CMK (cell line): ENCODE data around the gene IFNL1.
"Not testable (repeated sequence)": the region's sequence is repeated elsewhere in the genome, so short reads cannot be mapped to it uniquely, and the experiment has no call there.

ENCODE experiments used
- DNase-seq: peaks from one replicate; pipeline ENCODE4 v3.0.0-alpha.2; 2010; ENCODE audit warnings: low read depth

The IFNL1 gene

DNA sequence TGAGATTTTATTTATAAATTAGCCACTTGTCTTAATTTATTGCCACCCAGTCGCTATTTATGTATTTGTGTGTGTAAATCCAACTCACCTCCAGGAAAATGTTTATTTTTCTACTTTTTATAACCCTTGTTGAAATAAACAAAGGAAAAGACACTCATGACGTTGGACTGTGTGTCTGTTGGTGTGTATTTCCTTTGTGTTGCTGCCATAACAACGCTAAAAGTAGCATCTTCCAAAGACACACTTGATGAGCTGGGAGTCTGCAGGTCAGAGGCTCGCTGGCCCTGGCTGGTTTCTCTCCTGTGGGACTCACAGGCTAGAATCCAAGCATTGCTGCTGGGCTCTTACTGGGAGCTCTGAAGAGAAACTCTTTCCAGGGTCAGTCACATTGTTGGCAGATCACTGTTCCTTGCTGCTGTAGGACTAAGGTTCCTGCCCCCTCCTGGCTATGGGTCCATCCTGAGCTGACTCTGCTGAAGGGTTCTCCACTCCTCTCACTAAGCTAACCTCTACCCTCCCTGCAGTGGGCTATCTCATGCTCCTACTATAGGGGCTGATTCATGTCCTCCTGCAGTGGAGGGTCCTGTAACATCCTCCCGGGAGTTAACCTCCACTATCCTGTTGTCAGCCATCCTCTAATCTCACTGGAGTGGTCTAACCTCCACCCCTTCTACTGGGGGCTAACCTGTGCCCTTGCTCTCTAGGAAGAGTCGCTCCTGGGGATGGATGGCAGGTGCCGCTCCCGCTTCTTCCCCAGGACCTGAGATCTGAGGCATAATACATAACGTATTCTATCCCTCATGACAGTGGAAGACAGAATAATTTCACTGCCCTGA is 26.0 kb upstream of the IFNL1 start:
- DNase-seq = no peak

GRCh38 chr19:39273859-39274258 is 22.3 kb upstream of the IFNL1 start:
- DNase-seq = not testable (repeated sequence)

GRCh38 chr19:39275578-39275977 is 20.6 kb upstream of the IFNL1 start:
- DNase-seq = no peak

GRCh38 chr19:39276740-39277139 is 19.5 kb upstream of the IFNL1 start:
- no peak for DNase-seq

DNA sequence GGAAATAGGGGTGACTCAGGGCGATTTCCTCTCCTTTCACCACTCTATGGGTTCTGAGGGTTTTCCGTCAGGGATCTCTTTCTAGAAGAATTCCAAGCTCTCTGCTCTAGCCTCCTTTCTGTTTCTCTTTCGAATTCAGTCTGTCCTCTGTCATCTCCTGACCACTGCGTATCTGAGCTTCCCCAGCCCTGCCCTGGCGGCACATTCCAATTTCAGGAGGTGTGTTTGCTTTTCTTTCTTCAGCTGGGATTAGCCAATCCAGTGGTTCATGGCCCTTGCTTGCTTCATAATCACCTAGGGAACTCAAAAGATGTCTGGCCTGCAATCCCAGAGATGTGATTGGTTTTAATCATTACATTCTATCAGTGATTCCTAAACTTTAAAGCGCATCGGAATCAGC is 18.6 kb upstream of the IFNL1 start:
- DNase-seq = no peak

DNA sequence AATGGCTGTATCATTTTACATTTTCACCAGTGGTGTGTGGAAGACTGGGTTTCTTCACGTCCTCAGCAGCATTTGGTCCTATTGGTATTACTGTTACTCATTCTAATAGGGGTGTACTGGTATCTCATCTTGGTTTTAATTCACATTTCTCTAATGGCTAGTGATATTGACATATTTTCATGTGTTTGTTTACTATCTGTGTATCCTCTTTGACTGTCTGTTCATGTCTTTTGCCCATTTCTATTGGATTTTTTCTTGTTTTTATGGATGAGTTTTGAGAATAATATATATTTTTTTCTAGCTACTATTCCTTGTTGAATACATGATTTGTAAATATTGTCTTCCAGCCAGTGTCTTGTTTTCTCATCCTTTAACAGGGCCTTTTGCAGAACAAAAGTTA is 14.2 kb upstream of the IFNL1 start:
- no peak for DNase-seq

- no peak for DNase-seq
These were observed 12.2 kb upstream of the IFNL1 start for GRCh38 chr19:39284032-39284431.

DNA sequence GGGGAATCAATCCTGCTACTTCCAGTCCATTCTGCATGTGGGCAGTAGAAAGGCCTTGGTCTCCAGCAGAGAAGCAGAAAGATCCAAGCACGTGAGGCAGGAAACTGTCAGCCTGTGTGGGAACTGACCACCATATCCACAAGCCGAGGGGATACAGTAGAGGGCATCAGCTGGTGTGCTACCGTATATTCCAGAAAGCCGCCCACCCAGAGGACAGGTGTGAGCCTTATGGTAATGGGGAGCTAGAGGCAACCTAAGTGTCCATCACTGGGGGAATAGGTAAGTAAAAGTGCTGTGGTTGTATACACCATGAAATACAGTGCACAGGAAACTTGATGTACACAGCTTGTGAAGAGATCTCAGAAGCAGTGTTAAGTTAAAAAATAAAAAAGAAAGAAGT is 2.8 kb upstream of the IFNL1 start:
- DNase-seq = no peak

- DNase-seq = no peak
These were observed 699 bp downstream of the IFNL1 start for GRCh38 chr19:39296906-39297305.

- DNase-seq = no peak
These were observed 1.9 kb downstream of the IFNL1 start for GRCh38 chr19:39297931-39298634.

DNA sequence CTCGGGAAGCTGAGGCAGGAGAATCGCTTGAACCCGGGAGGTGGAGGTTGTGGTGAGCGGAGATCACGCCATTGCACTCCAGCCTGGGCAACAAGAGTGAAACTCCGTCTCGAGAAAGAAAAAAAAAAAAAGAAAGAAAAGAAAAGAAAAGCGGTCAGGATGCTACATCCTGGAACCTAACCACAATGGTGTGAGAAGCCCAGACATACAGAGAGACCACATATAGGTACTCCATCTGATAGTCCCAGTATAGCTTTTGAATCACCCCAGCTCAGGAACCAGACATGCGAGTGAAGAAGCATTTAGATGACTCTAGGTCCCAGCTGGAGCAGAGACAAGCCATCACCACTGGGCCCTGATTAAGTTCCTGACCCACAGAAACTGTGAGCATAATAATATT is 3.2 kb downstream of the IFNL1 start:
- DNase-seq = no peak

DNA sequence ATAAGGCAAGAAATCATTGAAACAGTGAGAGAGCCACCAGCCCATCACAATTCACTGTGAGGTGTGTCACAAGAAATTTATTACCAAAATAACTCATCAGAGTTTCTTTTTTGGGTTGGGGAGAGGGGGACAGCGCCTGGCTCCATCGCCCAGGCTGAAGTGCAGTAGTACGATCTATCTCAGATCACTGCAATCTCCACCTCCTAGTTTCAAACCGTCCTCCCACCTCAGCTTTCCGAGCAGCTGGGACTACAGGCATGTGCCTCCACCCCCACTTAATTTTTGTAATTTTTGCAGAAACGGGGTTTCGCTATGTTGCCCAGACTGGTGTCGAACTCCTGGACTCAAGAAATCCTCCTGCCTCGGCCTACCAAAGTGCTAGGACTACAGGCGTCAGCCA is 3.6 kb downstream of the IFNL1 start:
- DNase-seq = no peak

- no peak for DNase-seq
These were observed 4.8 kb downstream of the IFNL1 start for GRCh38 chr19:39301021-39301420.

DNA sequence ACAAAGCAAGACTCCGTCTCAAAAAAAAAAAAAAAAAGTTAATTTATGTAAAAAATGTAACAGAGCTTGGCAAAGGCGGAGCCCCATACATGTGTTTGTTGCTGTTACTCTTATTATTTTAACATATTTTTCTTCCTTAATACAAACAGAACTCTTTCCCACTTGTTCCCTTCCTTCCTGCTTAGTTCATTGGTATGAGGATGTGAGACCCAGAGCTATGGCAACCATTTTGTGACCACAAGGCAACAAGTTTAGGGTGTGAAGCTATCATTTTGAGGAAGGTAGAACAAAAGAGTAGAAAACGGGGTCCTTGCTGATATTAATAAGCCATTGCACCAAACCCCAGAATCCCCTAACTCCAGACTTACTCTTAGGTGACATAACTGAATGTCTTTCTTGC is 5.4 kb downstream of the IFNL1 start:
- DNase-seq = no peak

GRCh38 chr19:39303373-39304184 is 7.4 kb downstream of the IFNL1 start:
- DNase-seq = no peak

- no peak for DNase-seq
These were observed 7.9 kb downstream of the IFNL1 start for GRCh38 chr19:39304185-39304513.

GRCh38 chr19:39304701-39305571 is 8.7 kb downstream of the IFNL1 start:
- no peak for DNase-seq

- DNase-seq = no peak
These were observed 9.9 kb downstream of the IFNL1 start for GRCh38 chr19:39306075-39306474.

- DNase-seq = no peak
These were observed 11.0 kb downstream of the IFNL1 start for GRCh38 chr19:39307046-39307821.

- no peak for DNase-seq
These were observed 11.8 kb downstream of the IFNL1 start for GRCh38 chr19:39307822-39308530.
